Memory B cell (primary cell): ENCODE results near the gene TTC23L.

ENCODE experiments used
- ATAC-seq: fragments of 150-1000 bp; cut with Tn5 transposase; 2 replicates; pipeline ENCODE4 v1.10.0; 2021; ENCODE audit warnings: low read depth, mild to moderate bottlenecking, moderate library complexity
- DNase-seq, 2 donors: peaks; one replicate each; pipeline ENCODE4 v3.0.0; 2022; ENCODE audit warnings: low spot score in 2 of 2
- H3K27ac Mint-ChIP-seq: one replicate; pipeline ENCODE4 v1.8.0; 2022; ENCODE audit warnings: mild to moderate bottlenecking, moderate library complexity, mixed read lengths
- H3K27me3 Mint-ChIP-seq: one replicate; pipeline ENCODE4 v1.8.0; 2022; ENCODE audit warnings: mixed read lengths
- H3K36me3 Mint-ChIP-seq: one replicate; pipeline ENCODE4 v1.8.0; 2022; ENCODE audit warnings: mild to moderate bottlenecking, mixed read lengths
- H3K4me1 Mint-ChIP-seq: one replicate; pipeline ENCODE4 v1.8.0; 2022; ENCODE audit warnings: mixed read lengths
- H3K4me3 Mint-ChIP-seq: one replicate; pipeline ENCODE4 v1.8.0; 2022; ENCODE audit warnings: mild to moderate bottlenecking, moderate library complexity, mixed read lengths
- H3K9me3 Mint-ChIP-seq: one replicate; pipeline ENCODE4 v1.8.0; 2022; ENCODE audit warnings: mixed read lengths

The TTC23L gene

GRCh38 chr5:34869256-34869655, 30.3 kb downstream of the TTC23L start:
- no peak overlapping the region for H3K27ac Mint-ChIP-seq
- no peaks in the 10 kb centered on the region for H3K4me1 Mint-ChIP-seq
- no peaks in the 10 kb centered on the region for H3K36me3 Mint-ChIP-seq
- ATAC-seq (no peak), DNase-seq (no peak)
- no peaks in the 10 kb centered on the region for H3K9me3 Mint-ChIP-seq
- H3K4me3 Mint-ChIP-seq: no peak overlapping the region
- H3K27me3 Mint-ChIP-seq: no peaks in the 10 kb centered on the region

GRCh38 chr5:34870382-34870781, 31.4 kb downstream of the TTC23L start:
- Mint-ChIP-seq H3K27ac (no peak overlapping the region), H3K4me1 (no peaks in the 10 kb centered on the region), H3K9me3 (no peaks in the 10 kb centered on the region), H3K36me3 (no peaks in the 10 kb centered on the region), H3K4me3 (no peak overlapping the region), H3K27me3 (no peaks in the 10 kb centered on the region)
- DNase-seq (no peak), ATAC-seq (no peak)

GRCh38 chr5:34876275-34876674, 37.3 kb downstream of the TTC23L start:
- no peak overlapping the region for H3K27ac Mint-ChIP-seq
- DNase-seq (no peak), ATAC-seq (no peak)
- no peaks in the 10 kb centered on the region for H3K4me1 Mint-ChIP-seq
- peaks cover 9% of the 10 kb centered on the region for H3K9me3 Mint-ChIP-seq
- no peak overlapping the region for H3K4me3 Mint-ChIP-seq
- H3K36me3 Mint-ChIP-seq: peaks cover 4% of the 10 kb centered on the region
- H3K27me3 Mint-ChIP-seq: no peaks in the 10 kb centered on the region

- Mint-ChIP-seq H3K27ac (no peak overlapping the region), H3K4me1 (no peaks in the 10 kb centered on the region), H3K36me3 (peaks cover 1% of the 10 kb centered on the region), H3K27me3 (peaks cover 1% of the 10 kb centered on the region), H3K9me3 (peaks cover 2% of the 10 kb centered on the region), H3K4me3 (no peak overlapping the region)
- DNase-seq (no peak), ATAC-seq (no peak)
Measured at GRCh38 chr5:34881246-34881645, 42.3 kb downstream of the TTC23L start.

GRCh38 chr5:34886392-34887119, 47.6 kb downstream of the TTC23L start:
- Mint-ChIP-seq H3K9me3 (no peaks in the 10 kb centered on the region), H3K27ac (no peak overlapping the region), H3K36me3 (no peaks in the 10 kb centered on the region), H3K27me3 (peaks cover 3% of the 10 kb centered on the region), H3K4me3 (no peak overlapping the region), H3K4me1 (no peaks in the 10 kb centered on the region)
- ATAC-seq (no peak), DNase-seq (no peak)

- ATAC-seq (no peak), DNase-seq (no peak)
- H3K4me1 Mint-ChIP-seq: no peaks in the 10 kb centered on the region
- H3K36me3 Mint-ChIP-seq: no peaks in the 10 kb centered on the region
- H3K9me3 Mint-ChIP-seq: no peaks in the 10 kb centered on the region
- peaks cover 3% of the 10 kb centered on the region for H3K27me3 Mint-ChIP-seq
- no peak overlapping the region for H3K27ac Mint-ChIP-seq
- no peak overlapping the region for H3K4me3 Mint-ChIP-seq
Measured at GRCh38 chr5:34889394-34889793, 50.4 kb downstream of the TTC23L start.

GRCh38 chr5:34891981-34892380, 53.0 kb downstream of the TTC23L start:
- H3K4me3 Mint-ChIP-seq: no peak overlapping the region
- no peak overlapping the region for H3K27ac Mint-ChIP-seq
- H3K4me1 Mint-ChIP-seq: no peaks in the 10 kb centered on the region
- no peak for ATAC-seq
- H3K27me3 Mint-ChIP-seq: peaks cover 2% of the 10 kb centered on the region
- peaks cover 3% of the 10 kb centered on the region for H3K36me3 Mint-ChIP-seq
- H3K9me3 Mint-ChIP-seq: no peaks in the 10 kb centered on the region
- DNase-seq: no peak

- Mint-ChIP-seq H3K4me3 (no peak overlapping the region), H3K27ac (no peak overlapping the region), H3K4me1 (no peaks in the 10 kb centered on the region), H3K9me3 (no peaks in the 10 kb centered on the region), H3K36me3 (peaks cover 3% of the 10 kb centered on the region), H3K27me3 (no peaks in the 10 kb centered on the region)
- ATAC-seq (no peak), DNase-seq (no peak)
Measured at GRCh38 chr5:34892414-34892813, 53.5 kb downstream of the TTC23L start.

GRCh38 chr5:34894716-34895115, 55.8 kb downstream of the TTC23L start:
- DNase-seq (no peak), ATAC-seq (no peak)
- H3K27me3 Mint-ChIP-seq: no peaks in the 10 kb centered on the region
- H3K9me3 Mint-ChIP-seq: no peaks in the 10 kb centered on the region
- H3K4me1 Mint-ChIP-seq: no peaks in the 10 kb centered on the region
- H3K4me3 Mint-ChIP-seq: no peak overlapping the region
- no peak overlapping the region for H3K27ac Mint-ChIP-seq
- peaks cover 3% of the 10 kb centered on the region for H3K36me3 Mint-ChIP-seq

- Mint-ChIP-seq H3K27ac (peak overlapping the region; percentile 1), H3K4me1 (no peaks in the 10 kb centered on the region)
- no peak for DNase-seq
Measured at GRCh38 chr5:34895641-34896419, 56.9 kb downstream of the TTC23L start.

GRCh38 chr5:34897646-34898045, 58.7 kb downstream of the TTC23L start:
- no peak for ATAC-seq
- H3K36me3 Mint-ChIP-seq: peaks cover 3% of the 10 kb centered on the region
- H3K4me1 Mint-ChIP-seq: no peaks in the 10 kb centered on the region

More at GRCh38 chr5:34895641-34896419, 56.9 kb downstream of the TTC23L start:
- Mint-ChIP-seq H3K36me3 (peaks cover 3% of the 10 kb centered on the region), H3K27me3 (no peaks in the 10 kb centered on the region), H3K9me3 (no peaks in the 10 kb centered on the region), H3K4me3 (no peak overlapping the region)
- ATAC-seq: no peak

GRCh38 chr5:34898258-34898895, 59.4 kb downstream of the TTC23L start:
- DNase-seq (peak; percentile 46 to 47), ATAC-seq (peak; percentile 74)
- Mint-ChIP-seq H3K36me3 (peaks cover 3% of the 10 kb centered on the region), H3K27ac (no peak overlapping the region), H3K4me1 (no peaks in the 10 kb centered on the region), H3K4me3 (no peak overlapping the region), H3K9me3 (no peaks in the 10 kb centered on the region), H3K27me3 (no peaks in the 10 kb centered on the region)

More at GRCh38 chr5:34897646-34898045, 58.7 kb downstream of the TTC23L start:
- Mint-ChIP-seq H3K27ac (no peak overlapping the region), H3K9me3 (no peaks in the 10 kb centered on the region), H3K4me3 (no peak overlapping the region), H3K27me3 (no peaks in the 10 kb centered on the region)
- no peak for DNase-seq

- Mint-ChIP-seq H3K36me3 (peaks cover 3% of the 10 kb centered on the region), H3K4me3 (no peak overlapping the region), H3K4me1 (no peaks in the 10 kb centered on the region), H3K9me3 (no peaks in the 10 kb centered on the region), H3K27ac (no peak overlapping the region), H3K27me3 (no peaks in the 10 kb centered on the region)
- ATAC-seq: no peak
- DNase-seq: no peak
Measured at GRCh38 chr5:34899066-34899465, 60.1 kb downstream of the TTC23L start.

GRCh38 chr5:34900652-34901051, 61.7 kb downstream of the TTC23L start:
- no peaks in the 10 kb centered on the region for H3K4me1 Mint-ChIP-seq
- no peak for ATAC-seq
- no peaks in the 10 kb centered on the region for H3K9me3 Mint-ChIP-seq
- H3K4me3 Mint-ChIP-seq: no peak overlapping the region
- DNase-seq: no peak
- no peaks in the 10 kb centered on the region for H3K27me3 Mint-ChIP-seq
- H3K36me3 Mint-ChIP-seq: peaks cover 4% of the 10 kb centered on the region
- no peak overlapping the region for H3K27ac Mint-ChIP-seq
